Measurements from ENCODE around the gene ACSM2A. TPM values are rescaled to one million over a fixed set of nuclear protein-coding genes. Genes with fewer than 3 reads are reported as not detected.
"Not testable (repeated sequence)": the region's sequence is repeated elsewhere in the genome, so short reads cannot be mapped to it uniquely, and the experiment has no call there.

Gene ACSM2A
- total RNA-seq, 1 donor from 2014 or later, result not detected

- no peak overlapping the region for H3K27ac ChIP-seq
- H3K4me3 ChIP-seq, result no peak overlapping the region
- H3K4me1 ChIP-seq, result no peaks in the 10 kb centered on the region
- no peak for DNase-seq (ENCODE audit: extremely low spot score in 2 of 2)
- no peak for TF ChIP-seq POLR2AphosphoS5 (IDR thresholded peaks at IDR 0.05; ENCODE audit: insufficient read depth in 1 of 2, low read depth in 1 of 2)
- no peak for TF ChIP-seq CTCF (IDR thresholded peaks at IDR 0.05)
- no peak for TF ChIP-seq POLR2A (IDR thresholded peaks at IDR 0.05)
- no peaks in the 10 kb centered on the region for H3K27me3 ChIP-seq
- H3K9me3 ChIP-seq, result no peaks in the 10 kb centered on the region
- H3K36me3 ChIP-seq, result no peaks in the 10 kb centered on the region
- intact Hi-C loops (cut with DNase I), result no loop called here
These were observed 20.4 kb upstream of the ACSM2A start for GRCh38 chr16:20430948-20431347.

GRCh38 chr16:20438950-20439349 is 12.4 kb upstream of the ACSM2A start:
- H3K36me3 ChIP-seq; intact Hi-C loops (cut with DNase I); DNase-seq (ENCODE audit: extremely low spot score in 2 of 2); H3K4me1 ChIP-seq; H3K9me3 ChIP-seq; H3K27me3 ChIP-seq; H3K4me3 ChIP-seq: not testable (repeated sequence)
- peak overlapping the region; percentile 33 for H3K27ac ChIP-seq

GRCh38 chr16:20439820-20440231 is 11.5 kb upstream of the ACSM2A start:
- H3K36me3 ChIP-seq; H3K9me3 ChIP-seq; H3K27me3 ChIP-seq; H3K4me3 ChIP-seq; H3K4me1 ChIP-seq; intact Hi-C loops (cut with DNase I); DNase-seq (ENCODE audit: extremely low spot score in 2 of 2): not testable (repeated sequence)
- peak overlapping the region; percentile 33 for H3K27ac ChIP-seq

- H3K9me3 ChIP-seq; H3K4me3 ChIP-seq; intact Hi-C loops (cut with DNase I); H3K27me3 ChIP-seq; H3K36me3 ChIP-seq; DNase-seq (ENCODE audit: extremely low spot score in 2 of 2); H3K4me1 ChIP-seq: not testable (repeated sequence)
- peak overlapping the region; percentile 61 for H3K27ac ChIP-seq
These were observed 10.6 kb upstream of the ACSM2A start for GRCh38 chr16:20440731-20441130.

- intact Hi-C loops (cut with DNase I), result no loop called here
- H3K4me1 ChIP-seq, result peaks cover 5% of the 10 kb centered on the region
- no peak for DNase-seq (ENCODE audit: extremely low spot score in 2 of 2)
- TF ChIP-seq POLR2A (IDR thresholded peaks at IDR 0.05) (no peak), POLR2AphosphoS5 (IDR thresholded peaks at IDR 0.05; ENCODE audit: insufficient read depth in 1 of 2, low read depth in 1 of 2) (no peak), CTCF (IDR thresholded peaks at IDR 0.05) (no peak)
- no peak overlapping the region for H3K27ac ChIP-seq
- H3K27me3 ChIP-seq, result no peaks in the 10 kb centered on the region
- no peak overlapping the region for H3K4me3 ChIP-seq
- H3K36me3 ChIP-seq, result no peaks in the 10 kb centered on the region
- no peaks in the 10 kb centered on the region for H3K9me3 ChIP-seq
These were observed 10.1 kb upstream of the ACSM2A start for GRCh38 chr16:20441191-20441590.

GRCh38 chr16:20441859-20442258 is 9.5 kb upstream of the ACSM2A start:
- not testable (repeated sequence) for H3K27ac ChIP-seq

GRCh38 chr16:20446652-20447393 is 4.5 kb upstream of the ACSM2A start:
- H3K27me3 ChIP-seq; H3K36me3 ChIP-seq; H3K4me3 ChIP-seq; intact Hi-C loops (cut with DNase I); H3K27ac ChIP-seq; DNase-seq (ENCODE audit: extremely low spot score in 2 of 2); H3K9me3 ChIP-seq; H3K4me1 ChIP-seq: not testable (repeated sequence)

More at GRCh38 chr16:20441859-20442258, 9.5 kb upstream of the ACSM2A start:
- H3K27me3 ChIP-seq; intact Hi-C loops (cut with DNase I); H3K9me3 ChIP-seq; H3K36me3 ChIP-seq; H3K4me1 ChIP-seq; H3K4me3 ChIP-seq; DNase-seq (ENCODE audit: extremely low spot score in 2 of 2): not testable (repeated sequence)

GRCh38 chr16:20453633-20454032 is 2.3 kb downstream of the ACSM2A start:
- H3K4me3 ChIP-seq; DNase-seq (ENCODE audit: extremely low spot score in 2 of 2); intact Hi-C loops (cut with DNase I); H3K4me1 ChIP-seq; H3K9me3 ChIP-seq; H3K27ac ChIP-seq; H3K27me3 ChIP-seq; H3K36me3 ChIP-seq: not testable (repeated sequence)

GRCh38 chr16:20459227-20459626 is 7.9 kb downstream of the ACSM2A start:
- H3K4me3 ChIP-seq; H3K27me3 ChIP-seq; DNase-seq (ENCODE audit: extremely low spot score in 2 of 2); H3K27ac ChIP-seq; intact Hi-C loops (cut with DNase I); H3K9me3 ChIP-seq; H3K4me1 ChIP-seq; H3K36me3 ChIP-seq: not testable (repeated sequence)

- DNase-seq (ENCODE audit: extremely low spot score in 2 of 2); intact Hi-C loops (cut with DNase I); H3K27ac ChIP-seq; H3K9me3 ChIP-seq; H3K27me3 ChIP-seq; H3K4me1 ChIP-seq; H3K36me3 ChIP-seq; H3K4me3 ChIP-seq: not testable (repeated sequence)
These were observed 9.0 kb downstream of the ACSM2A start for GRCh38 chr16:20460313-20460712.

GRCh38 chr16:20468954-20469353 is 17.6 kb downstream of the ACSM2A start:
- H3K9me3 ChIP-seq; intact Hi-C loops (cut with DNase I); H3K36me3 ChIP-seq; H3K4me3 ChIP-seq; H3K27ac ChIP-seq; H3K27me3 ChIP-seq; DNase-seq (ENCODE audit: extremely low spot score in 2 of 2); H3K4me1 ChIP-seq: not testable (repeated sequence)
